HCT116 (cell line): ENCODE measurements around the gene UBA6. TPM values are rescaled to one million over a fixed set of nuclear protein-coding genes. Genes with fewer than 3 reads are reported as not detected.

ENCODE experiments used
- ATAC-seq: fragments of 200-7000 bp; cut with Tn5 transposase; 2 replicates; pipeline ENCODE4 v1.9.1; 2020; ENCODE audit warnings: mild to moderate bottlenecking, moderate library complexity
- BruUV-seq: library from RNA; stranded (reverse); fragments of 400-500 nt; replicated peaks from 2 replicates; lab custom pipeline; 2021; lab: Mats Ljungman, UMichigan
- CTCF ChIA-PET: fragments of 300-600 bp; sonication (Branson Sonifier 250); formaldehyde crosslinking; loops from one replicate; lab custom pipeline; 2021; ENCODE audit warnings: antibody characterized with exemption; lab: Charles Lee
- POLR2A ChIA-PET: fragments of 300-600, 350-600 bp; sonication (Branson Sonifier 250); formaldehyde crosslinking; loops from one replicate; lab custom pipeline; 2021; ENCODE audit warnings: antibody characterized with exemption; lab: Charles Lee
- RAD21 ChIA-PET, 2 experiments: fragments of 300-600 bp; sonication (Branson Sonifier 250); formaldehyde crosslinking; loops; one replicate each; lab custom pipeline; 2023; ENCODE audit warnings: low total read pairs in 2 of 2; ENCODE audit not compliant: uncharacterized antibody in 2 of 2, unreplicated experiment in 2 of 2, low non-redundant PET in 1 of 2; lab: Charles Lee
- DNase-seq: peaks from one replicate; pipeline ENCODE4 v3.0.0-alpha.2; 2010; ENCODE audit warnings: low read depth, low spot score
- H2AFZ ChIP-seq: fragments of 200-600 bp; shearing (Covaris generic), sonication (generic); 2 replicates; pipeline ENCODE4 v1.6.1; 2017; ENCODE audit warnings: low read depth, mixed run types, mixed read lengths, antibody characterized with exemption, low read length; ENCODE audit not compliant: poor library complexity, severe bottlenecking
- H3K27ac ChIP-seq: 2 replicates; pipeline ENCODE4 v1.5.1; 2012; ENCODE audit warnings: low read depth, low read length
- H3K27me3 ChIP-seq: fragments of 200-600 bp; sonication (generic); 2 replicates; pipeline ENCODE4 v1.6.1; 2016; ENCODE audit warnings: mixed run types, low read length, mixed read lengths; ENCODE audit not compliant: insufficient read depth
- H3K36me3 ChIP-seq, 2 experiments: fragments of 200-500 bp in 1 of 2; fragments of 200-600 bp in 1 of 2; sonication (Bioruptor generic) in 1 of 2; sonication (generic) in 1 of 2; 2 replicates each; pipeline versions ENCODE4 v1.5.1 to v1.6.1; 2014 to 2016; ENCODE audit warnings: low read length in 2 of 2, inconsistent platforms in 1 of 2, mixed read lengths in 1 of 2, mixed run types in 1 of 2; ENCODE audit not compliant: insufficient read depth in 2 of 2, control insufficient read depth in 1 of 2
- H3K4me1 ChIP-seq, 2 experiments: fragments of 200-600 bp in 1 of 2; sonication (generic) in 1 of 2; 2 replicates each; pipeline versions ENCODE4 v1.5.1 to v1.6.1; 2012 to 2017; ENCODE audit warnings: low read length in 2 of 2, inconsistent platforms in 1 of 2, mild to moderate bottlenecking in 1 of 2, mixed read lengths in 1 of 2, mixed run types in 1 of 2, moderate library complexity in 1 of 2; ENCODE audit not compliant: insufficient read depth in 2 of 2, control insufficient read depth in 1 of 2
- H3K4me2 ChIP-seq: fragments of 200-600 bp; sonication (generic); 2 replicates; pipeline ENCODE4 v1.6.1; 2017; ENCODE audit warnings: mixed run types, low read length, mixed read lengths
- H3K4me3 ChIP-seq, 2 experiments: fragments of 200-600 bp in 1 of 2; sonication (generic) in 1 of 2; replicated peaks in 1 of 2; 2 replicates each; pipeline ENCODE4 v1.5.1; 2011 to 2016; ENCODE audit warnings: low read length in 2 of 2, control low read depth in 1 of 2, low read depth in 1 of 2, mild to moderate bottlenecking in 1 of 2, mixed read lengths in 1 of 2, mixed run types in 1 of 2
- H3K79me2 ChIP-seq: fragments of 200-600 bp; sonication (generic); 2 replicates; pipeline ENCODE4 v1.6.1; 2017; ENCODE audit warnings: mild to moderate bottlenecking, mixed run types, low read length, moderate library complexity, mixed read lengths; ENCODE audit not compliant: insufficient read depth
- H3K9ac ChIP-seq: fragments of 200-600 bp; sonication (generic); 2 replicates; pipeline ENCODE4 v1.6.1; 2016; ENCODE audit warnings: low read length, mixed read lengths
- H3K9me2 ChIP-seq: fragments of 200-600 bp; sonication (generic), shearing (Covaris generic); 2 replicates; pipeline ENCODE4 v1.6.1; 2017; ENCODE audit warnings: mixed run types, mild to moderate bottlenecking, moderate library complexity; ENCODE audit not compliant: insufficient read depth
- H3K9me3 ChIP-seq, 2 experiments: fragments of 200-500 bp in 1 of 2; fragments of 200-600 bp in 1 of 2; sonication (Bioruptor generic) in 1 of 2; sonication (generic) in 1 of 2; 2 replicates each; pipeline ENCODE4 v1.6.1; 2014 to 2017; ENCODE audit warnings: low read length in 2 of 2, mixed read lengths in 2 of 2, inconsistent platforms in 1 of 2, low read depth in 1 of 2, mild to moderate bottlenecking in 1 of 2, mixed run types in 1 of 2, moderate library complexity in 1 of 2; ENCODE audit not compliant: control insufficient read depth in 1 of 2, insufficient read depth in 1 of 2
- H4K20me1 ChIP-seq: fragments of 200-600 bp; sonication (generic), shearing (Covaris generic); 2 replicates; pipeline ENCODE4 v1.6.1; 2017; ENCODE audit warnings: mixed run types, mild to moderate bottlenecking, moderate library complexity; ENCODE audit not compliant: insufficient read depth
- CEBPB ChIP-seq: IDR thresholded peaks from 2 replicates; pipeline ENCODE4 v1.6.1; 2012; ENCODE audit warnings: low read depth
- CTCF ChIP-seq, 3 experiments: fragments of 200-600 bp in 1 of 3; sonication (generic) in 1 of 3; IDR thresholded peaks in 2 of 3; conservative IDR thresholded peaks in 1 of 3; 2 replicates each; pipeline ENCODE4 v1.5.1; 2012 to 2017; ENCODE audit warnings: low read depth in 2 of 3, low read length in 2 of 3, antibody characterized with exemption in 1 of 3, borderline replicate concordance in 1 of 3, control low read depth in 1 of 3, mild to moderate bottlenecking in 1 of 3, mixed read lengths in 1 of 3, mixed run types in 1 of 3, moderate library complexity in 1 of 3; ENCODE audit not compliant: insufficient read depth in 1 of 3
- EZH2 ChIP-seq: fragments of 200-600 bp; sonication (generic); IDR thresholded peaks from 2 replicates; pipeline ENCODE4 v1.6.1; 2017; ENCODE audit warnings: antibody characterized with exemption, mixed run types
- EZH2phosphoT487 ChIP-seq: fragments of 200-600 bp; IDR thresholded peaks from 2 replicates; pipeline ENCODE4 v1.6.1; 2018; ENCODE audit warnings: antibody characterized with exemption, borderline replicate concordance
- FOSL1 ChIP-seq: IDR thresholded peaks from 2 replicates; pipeline ENCODE4 v1.6.1; 2012; ENCODE audit warnings: low read depth
- JUND ChIP-seq: IDR thresholded peaks from 2 replicates; pipeline ENCODE4 v1.6.1; 2012
- POLR2A ChIP-seq: IDR thresholded peaks from 2 replicates; pipeline ENCODE4 v1.7.0; 2011; ENCODE audit warnings: borderline replicate concordance; ENCODE audit not compliant: insufficient read depth, insufficient read length; ENCODE audit errors: extremely low read depth
- POLR2AphosphoS5 ChIP-seq: IDR thresholded peaks from 2 replicates; pipeline ENCODE4 v1.6.1; 2011; ENCODE audit warnings: mild to moderate bottlenecking, low read depth, low read length, moderate library complexity
- RAD21 ChIP-seq: IDR thresholded peaks from 2 replicates; pipeline ENCODE4 v1.6.1; 2012; ENCODE audit warnings: low read depth, mild to moderate bottlenecking
- SIN3A ChIP-seq: IDR thresholded peaks from 2 replicates; pipeline ENCODE4 v1.6.1; 2012; ENCODE audit warnings: low read depth
- SP1 ChIP-seq: IDR thresholded peaks from 2 replicates; pipeline ENCODE4 v1.6.1; 2012; ENCODE audit warnings: low read depth
- SRF ChIP-seq: IDR thresholded peaks from 2 replicates; pipeline ENCODE4 v1.6.1; 2012; ENCODE audit warnings: low read depth
- ZFX ChIP-seq: fragments of 450-650 bp; IDR thresholded peaks from 2 replicates; pipeline ENCODE4 v1.6.1; 2017
- intact Hi-C: fragments of 100-400 bp; cut with micrococcal nuclease; formaldehyde crosslinking; loops from 2 replicates; pipeline ENCODE4 v1.10.0; 2022
- total RNA-seq: library from RNA; stranded (reverse); gene quantifications from one replicate; pipeline ENCODE4 v1.2.1, GENCODE V29; 2021; ENCODE audit not compliant: unreplicated experiment
- TF ChIP-seq, protein P1 (sequence below): IDR thresholded peaks from 2 replicates; pipeline ENCODE4 v1.6.1; 2012
- TF ChIP-seq, protein P2 (sequence below): IDR thresholded peaks from 2 replicates; pipeline ENCODE4 v1.6.1; 2011; ENCODE audit warnings: mild to moderate bottlenecking, low read length, moderate library complexity; ENCODE audit not compliant: insufficient replicate concordance; ENCODE audit errors: extremely low read depth

Gene UBA6
- total RNA-seq, 1 experiment from 2014 or later, result 98.9 TPM

GRCh38 chr4:67616478-67616877 is 84.5 kb downstream of the UBA6 start:
- H3K36me3 ChIP-seq, result peaks cover 7 to 9% of the 10 kb centered on the region in 2 experiments; a peak in 3 of 4 replicates
- ATAC-seq (no peak), DNase-seq (no peak)
- no peak overlapping the region for H3K4me3 ChIP-seq
- no peak overlapping the region for H3K27ac ChIP-seq
- no TSS peak for BruUV-seq
- H3K4me2 ChIP-seq, result no peak overlapping the region
- intact Hi-C loops, result no loop called here
- CTCF ChIA-PET, result no interaction called here
- H4K20me1 ChIP-seq, result no peaks in the 10 kb centered on the region
- no peak overlapping the region for H3K9ac ChIP-seq
- TF ChIP-seq CEBPB, result no peak
- no peak for TF ChIP-seq SRF
- no peak for TF ChIP-seq POLR2A
- no peak for TF ChIP-seq EZH2
- TF ChIP-seq RAD21, result no peak
- TF ChIP-seq FOSL1, result no peak
- TF ChIP-seq ZFX, result no peak
- TF ChIP-seq JUND, result no peak
- no peak for TF ChIP-seq SIN3A
- TF ChIP-seq CTCF (IDR thresholded peaks at IDR 0.05 in 2 of 3, conservative IDR thresholded peaks at IDR 0.05 in 1 of 3; ENCODE audit: borderline replicate concordance in 1 of 3, insufficient read depth in 1 of 3, low read depth in 2 of 3, low read length in 2 of 3), result no peak
- TF ChIP-seq, protein P1, sequence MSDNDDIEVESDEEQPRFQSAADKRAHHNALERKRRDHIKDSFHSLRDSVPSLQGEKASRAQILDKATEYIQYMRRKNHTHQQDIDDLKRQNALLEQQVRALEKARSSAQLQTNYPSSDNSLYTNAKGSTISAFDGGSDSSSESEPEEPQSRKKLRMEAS, result no peak
- no peak overlapping the region for H2AFZ ChIP-seq
- POLR2A ChIA-PET, result no interaction called here
- H3K4me1 ChIP-seq, result no peaks in the 10 kb centered on the region
- H3K27me3 ChIP-seq, result no peaks in the 10 kb centered on the region
- H3K79me2 ChIP-seq, result no peaks in the 10 kb centered on the region
- RAD21 ChIA-PET, result no interaction called here
- H3K9me3 ChIP-seq, result no peaks in the 10 kb centered on the region
- no peaks in the 10 kb centered on the region for H3K9me2 ChIP-seq

- CTCF ChIA-PET, result no interaction called here
- POLR2A ChIA-PET, result no interaction called here
- DNase-seq (no peak), ATAC-seq (no peak)
- Histone ChIP-seq H3K27me3 (no peaks in the 10 kb centered on the region), H3K4me3 (no peak overlapping the region), H3K4me2 (no peak overlapping the region), H3K79me2 (no peaks in the 10 kb centered on the region), H3K9me3 (no peaks in the 10 kb centered on the region), H4K20me1 (no peaks in the 10 kb centered on the region), H3K9ac (no peak overlapping the region), H3K9me2 (no peaks in the 10 kb centered on the region), H3K4me1 (no peaks in the 10 kb centered on the region), H3K36me3 (peaks cover 7 to 9% of the 10 kb centered on the region in 2 experiments; a peak in 3 of 4 replicates), H2AFZ (no peak overlapping the region), H3K27ac (no peak overlapping the region)
- RAD21 ChIA-PET, result no interaction called here
- BruUV-seq, result no TSS peak
- intact Hi-C loops, result no loop called here
- no peak for TF ChIP-seq CEBPB
- TF ChIP-seq POLR2AphosphoS5, result no peak
- no peak for TF ChIP-seq EZH2
- TF ChIP-seq EZH2phosphoT487, result no peak
- TF ChIP-seq SP1, result no peak
- TF ChIP-seq FOSL1, result no peak
- TF ChIP-seq, protein P2, sequence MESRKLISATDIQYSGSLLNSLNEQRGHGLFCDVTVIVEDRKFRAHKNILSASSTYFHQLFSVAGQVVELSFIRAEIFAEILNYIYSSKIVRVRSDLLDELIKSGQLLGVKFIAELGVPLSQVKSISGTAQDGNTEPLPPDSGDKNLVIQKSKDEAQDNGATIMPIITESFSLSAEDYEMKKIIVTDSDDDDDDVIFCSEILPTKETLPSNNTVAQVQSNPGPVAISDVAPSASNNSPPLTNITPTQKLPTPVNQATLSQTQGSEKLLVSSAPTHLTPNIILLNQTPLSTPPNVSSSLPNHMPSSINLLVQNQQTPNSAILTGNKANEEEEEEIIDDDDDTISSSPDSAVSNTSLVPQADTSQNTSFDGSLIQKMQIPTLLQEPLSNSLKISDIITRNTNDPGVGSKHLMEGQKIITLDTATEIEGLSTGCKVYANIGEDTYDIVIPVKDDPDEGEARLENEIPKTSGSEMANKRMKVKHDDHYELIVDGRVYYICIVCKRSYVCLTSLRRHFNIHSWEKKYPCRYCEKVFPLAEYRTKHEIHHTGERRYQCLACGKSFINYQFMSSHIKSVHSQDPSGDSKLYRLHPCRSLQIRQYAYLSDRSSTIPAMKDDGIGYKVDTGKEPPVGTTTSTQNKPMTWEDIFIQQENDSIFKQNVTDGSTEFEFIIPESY, result no peak
Observed at GRCh38 chr4:67615119-67615518, 85.8 kb downstream of the UBA6 start.
